GM12878 (cell line): ENCODE measurements around the gene ERI2.

Experiments
- CEBPB ChIP-seq, 2 experiments: fragments of 150-350 bp in 1 of 2; IDR thresholded peaks; 2 replicates each; pipeline ENCODE4 v1.6.1; 2012 to 2014; ENCODE audit warnings: low read depth in 2 of 2, low read length in 2 of 2, borderline replicate concordance in 1 of 2, inconsistent platforms in 1 of 2
- CHD2 ChIP-seq: IDR thresholded peaks from 2 replicates; pipeline ENCODE4 v1.6.1; 2011; ENCODE audit warnings: low read depth, low read length, improper control_type of control experiment, borderline replicate concordance
- CTCF ChIP-seq, 3 experiments: IDR thresholded peaks in 2 of 3; conservative IDR thresholded peaks in 1 of 3; 2 replicates each; pipeline ENCODE4 v1.5.1; 2011; ENCODE audit warnings: low read depth in 3 of 3, low read length in 3 of 3, mild to moderate bottlenecking in 3 of 3, control low read depth in 2 of 3, moderate library complexity in 2 of 3, inconsistent platforms in 1 of 3, mixed read lengths in 1 of 3; ENCODE audit not compliant: control insufficient read depth in 2 of 3, insufficient read depth in 1 of 3; ENCODE audit errors: extremely low read depth in 1 of 3
- ELK1 ChIP-seq: IDR thresholded peaks from 2 replicates; pipeline ENCODE4 v1.6.1; 2012; ENCODE audit warnings: low read depth, low read length, improper control_type of control experiment
- NFIC ChIP-seq: IDR thresholded peaks from 2 replicates; pipeline ENCODE4 v1.6.1; 2012; ENCODE audit warnings: low read depth, mild to moderate bottlenecking, inconsistent platforms, low read length, moderate library complexity
- POLR2A ChIP-seq: IDR thresholded peaks from 2 replicates; pipeline ENCODE4 v1.6.1; 2011; ENCODE audit warnings: low read depth, mild to moderate bottlenecking, low read length
- PRDM15 ChIP-seq: fragments of 450-650 bp; formaldehyde crosslinking; IDR thresholded peaks from 2 replicates; pipeline ENCODE4 v1.4.0; 2020; ENCODE audit warnings: mild to moderate bottlenecking, moderate library complexity
- RAD51 ChIP-seq: fragments of 450-650 bp; IDR thresholded peaks from 2 replicates; pipeline ENCODE4 v1.6.1; 2016; ENCODE audit warnings: moderate library complexity, mild to moderate bottlenecking, inconsistent platforms
- RELB ChIP-seq: fragments of 450-650 bp; IDR thresholded peaks from 2 replicates; pipeline ENCODE4 v1.6.1; 2017; ENCODE audit warnings: low read depth, mild to moderate bottlenecking, moderate library complexity
- REST ChIP-seq: IDR thresholded peaks from 2 replicates; pipeline ENCODE4 v1.6.1; 2012; ENCODE audit warnings: mild to moderate bottlenecking, low read depth, low read length
- SRF ChIP-seq, 2 experiments: IDR thresholded peaks; 2 replicates each; pipeline ENCODE4 v1.6.1; 2011; ENCODE audit warnings: low read depth in 2 of 2, low read length in 2 of 2, mild to moderate bottlenecking in 1 of 2, moderate library complexity in 1 of 2
- USF1 ChIP-seq: IDR thresholded peaks from 2 replicates; pipeline ENCODE4 v1.6.1; 2011; ENCODE audit warnings: borderline replicate concordance, low read depth, mild to moderate bottlenecking, moderate library complexity, mixed read lengths, low read length; ENCODE audit not compliant: insufficient read depth; ENCODE audit errors: extremely low read length
- ZBTB33 ChIP-seq: fragments of 450-650 bp; IDR thresholded peaks from 2 replicates; pipeline ENCODE4 v1.6.1; 2017; ENCODE audit warnings: mild to moderate bottlenecking

GRCh38 chr16:20838240-20838639 is 32.0 kb upstream of the ERI2 start:
- TF ChIP-seq ZBTB33 = no peak
- no peak for TF ChIP-seq CTCF (IDR thresholded peaks at IDR 0.05 in 2 of 3, conservative IDR thresholded peaks at IDR 0.05 in 1 of 3; ENCODE audit: control insufficient read depth in 2 of 3, extremely low read depth in 1 of 3, insufficient read depth in 1 of 3, low read depth in 3 of 3, low read length in 3 of 3)
- no peak for TF ChIP-seq RAD51
- no peak for TF ChIP-seq POLR2A
- no peak for TF ChIP-seq PRDM15 (CRISPR knock-in tag)
- no peak for TF ChIP-seq RELB
- no peak for TF ChIP-seq ELK1
- no peak for TF ChIP-seq REST
- no peak for TF ChIP-seq USF1
- no peak for TF ChIP-seq SRF (IDR thresholded peaks at IDR 0.05; ENCODE audit: low read depth in 2 of 2, low read length in 2 of 2)
- no peak for TF ChIP-seq CHD2
- TF ChIP-seq NFIC = no peak
- no peak for TF ChIP-seq CEBPB (IDR thresholded peaks at IDR 0.05; ENCODE audit: borderline replicate concordance in 1 of 2, low read depth in 2 of 2, low read length in 2 of 2)
